IMR-90 (cell line): ENCODE measurements around the gene RYR1. TPM values are rescaled to one million over a fixed set of nuclear protein-coding genes. Genes with fewer than 3 reads are reported as not detected.

Experiments used
- ATAC-seq: fragments of 200-7000 bp; cut with Tn5 transposase; 2 replicates; pipeline ENCODE4 v1.9.1; 2020; ENCODE audit warnings: low read depth, mild to moderate bottlenecking, moderate library complexity
- BruUV-seq: library from RNA; stranded (reverse); fragments of 400-500 nt; replicated peaks from 2 replicates; lab custom pipeline; 2021; lab: Mats Ljungman, UMichigan
- CTCF ChIA-PET: fragments of 300-600 bp; formaldehyde crosslinking; extraction: SDS; loops from one replicate; lab custom pipeline; 2021; ENCODE audit warnings: antibody characterized with exemption; lab: Yijun Ruan, JAX
- POLR2A ChIA-PET: fragments of 300-600 bp; sonication (Branson Sonifier 250); formaldehyde crosslinking; loops from one replicate; lab custom pipeline; 2022; ENCODE audit warnings: antibody characterized with exemption; ENCODE audit not compliant: unreplicated experiment; lab: Charles Lee
- DNase-seq: peaks from one replicate; pipeline ENCODE4 v3.0.0; 2013
- H2AFZ ChIP-seq: replicated peaks from 2 replicates; pipeline ENCODE3; 2013; ENCODE audit warnings: low read length, mild to moderate bottlenecking; ENCODE audit not compliant: poor library complexity
- H2AK5ac ChIP-seq: 2 replicates; pipeline ENCODE4 v1.6.1; 2013; ENCODE audit warnings: low read depth, low read length, inconsistent platforms
- H2AK9ac ChIP-seq: replicated peaks from 2 replicates; pipeline ENCODE3; 2013; ENCODE audit warnings: mild to moderate bottlenecking, low read depth, low read length, moderate library complexity; ENCODE audit not compliant: poor library complexity
- H2BK120ac ChIP-seq: 2 replicates; pipeline ENCODE4 v1.6.1; 2013; ENCODE audit warnings: low read depth, low read length, inconsistent platforms
- H2BK15ac ChIP-seq: 3 replicates; pipeline ENCODE4 v1.6.1; 2013; ENCODE audit warnings: low read depth, low read length, inconsistent platforms
- H2BK20ac ChIP-seq: 2 replicates; pipeline ENCODE4 v1.6.1; 2013; ENCODE audit warnings: low read depth, mild to moderate bottlenecking, inconsistent platforms, low read length, moderate library complexity
- H2BK5ac ChIP-seq: 2 replicates; pipeline ENCODE4 v1.6.1; 2013; ENCODE audit warnings: mild to moderate bottlenecking, low read depth, low read length, inconsistent platforms; ENCODE audit not compliant: poor library complexity, severe bottlenecking
- H3K14ac ChIP-seq: replicated peaks from 2 replicates; pipeline ENCODE4 v1.6.1; 2013; ENCODE audit warnings: low read depth, low read length, inconsistent platforms
- H3K18ac ChIP-seq: 2 replicates; pipeline ENCODE4 v1.6.1; 2013; ENCODE audit warnings: low read depth, low read length, control low read depth
- H3K23ac ChIP-seq: 2 replicates; pipeline ENCODE4 v1.6.1; 2013; ENCODE audit warnings: low read depth, low read length, inconsistent platforms
- H3K27ac ChIP-seq: 2 replicates; pipeline ENCODE4 v1.5.1; 2013; ENCODE audit warnings: mild to moderate bottlenecking, control low read depth, low read length; ENCODE audit not compliant: insufficient read depth
- H3K27me3 ChIP-seq: 2 replicates; pipeline ENCODE4 v1.6.1; 2013; ENCODE audit warnings: low read length; ENCODE audit not compliant: control insufficient read depth, insufficient read depth
- H3K36me3 ChIP-seq: 2 replicates; pipeline ENCODE4 v1.6.1; 2013; ENCODE audit warnings: low read length, mixed read lengths; ENCODE audit not compliant: control insufficient read depth, insufficient read depth
- H3K4ac ChIP-seq: 2 replicates; pipeline ENCODE4 v1.6.1; 2013; ENCODE audit warnings: low read depth, low read length, inconsistent platforms
- H3K4me1 ChIP-seq: 2 replicates; pipeline ENCODE4 v1.6.1; 2013; ENCODE audit warnings: low read length, mixed read lengths; ENCODE audit not compliant: control insufficient read depth, insufficient read depth
- H3K4me2 ChIP-seq: 2 replicates; pipeline ENCODE4 v1.6.1; 2013; ENCODE audit warnings: low read depth, mild to moderate bottlenecking, control low read depth, low read length, moderate library complexity
- H3K4me3 ChIP-seq: 2 replicates; pipeline ENCODE4 v1.5.1; 2013; ENCODE audit warnings: low read depth, mild to moderate bottlenecking, control low read depth, low read length, moderate library complexity; ENCODE audit not compliant: insufficient read depth
- H3K56ac ChIP-seq: 2 replicates; pipeline ENCODE4 v1.6.1; 2013; ENCODE audit warnings: low read length, inconsistent platforms; ENCODE audit not compliant: insufficient read depth; ENCODE audit errors: extremely low read depth
- H3K79me1 ChIP-seq, 2 experiments: 2 replicates each; pipeline ENCODE4 v1.6.1; 2013; ENCODE audit warnings: low read length in 2 of 2, inconsistent platforms in 1 of 2, low read depth in 1 of 2
- H3K9ac ChIP-seq: 2 replicates; pipeline ENCODE4 v1.6.1; 2013; ENCODE audit warnings: low read depth, low read length, control low read depth
- H3K9me1 ChIP-seq: 2 replicates; pipeline ENCODE4 v1.6.1; 2013; ENCODE audit warnings: low read length, inconsistent platforms; ENCODE audit not compliant: insufficient read depth
- H3K9me3 ChIP-seq: 2 replicates; pipeline ENCODE4 v1.6.1; 2013; ENCODE audit warnings: low read length; ENCODE audit not compliant: control insufficient read depth, insufficient read depth
- H4K20me1 ChIP-seq: 2 replicates; pipeline ENCODE4 v1.6.1; 2013; ENCODE audit warnings: low read length, inconsistent platforms; ENCODE audit not compliant: insufficient read depth
- H4K5ac ChIP-seq: 2 replicates; pipeline ENCODE4 v1.6.1; 2013; ENCODE audit warnings: mild to moderate bottlenecking, low read depth, low read length, control low read depth
- H4K8ac ChIP-seq, 2 experiments: 2 replicates each; pipeline ENCODE4 v1.6.1; 2013; ENCODE audit warnings: low read depth in 2 of 2, low read length in 2 of 2, control low read depth in 1 of 2, inconsistent platforms in 1 of 2
- H4K91ac ChIP-seq: 2 replicates; pipeline ENCODE4 v1.6.1; 2013; ENCODE audit warnings: low read depth, low read length, inconsistent platforms; ENCODE audit not compliant: insufficient read depth
- BHLHE40 ChIP-seq: fragments of 150-350 bp; IDR thresholded peaks from 2 replicates; pipeline ENCODE4 v1.6.1; 2016; ENCODE audit warnings: mild to moderate bottlenecking, low read depth, low read length
- MXI1 ChIP-seq: IDR thresholded peaks from 2 replicates; pipeline ENCODE4 v1.6.1; 2012; ENCODE audit warnings: low read depth, mild to moderate bottlenecking, low read length, moderate library complexity, borderline replicate concordance
- WGBS, 2 experiments: methylation state at CpG; one replicate each; pipeline versions ENCODE4 v1.1.5 to v1.1.7; 2013; ENCODE audit warnings: missing lambda C conversion rate in 2 of 2; ENCODE audit not compliant: insufficient read length in 1 of 2; ENCODE audit errors: extremely low coverage in 2 of 2; 5-methylcytosine and 5-hydroxymethylcytosine counted together
- dilution Hi-C: fragments of 300-500 bp; cut with HindIII; formaldehyde crosslinking; loops from one replicate; pipeline ENCODE4 v1.14.3; 2018; ENCODE audit warnings: low sequenced_read_pairs; ENCODE audit not compliant: unreplicated experiment
- in situ Hi-C: fragments of 300-500 bp; cut with MboI; formaldehyde crosslinking; loops from 3 replicates; pipeline ENCODE4 v1.14.3; 2019; ENCODE audit warnings: low sequenced_read_pairs, inconsistent platforms, mixed read lengths
- intact Hi-C: fragments of 100-400 bp; cut with micrococcal nuclease; formaldehyde crosslinking; loops from 2 replicates; pipeline ENCODE4 v1.10.0; 2022
- polyA plus RNA-seq, 3 experiments: library from polyadenylated mRNA; depleted of rRNA; stranded (reverse); fragments of >200 nt; gene quantifications; 2 replicates each; pipeline ENCODE4 v1.2.3, GENCODE V29; 2012; ENCODE audit warnings: low replicate concordance in 1 of 3
- total RNA-seq: library from RNA; depleted of rRNA; stranded (reverse); fragments of >200 nt; gene quantifications from 2 replicates; pipeline ENCODE4 v1.2.3, GENCODE V29; 2012

The RYR1 gene
- total and polyA plus RNA-seq, 2 of the 4 experiments (the other 2 are of a cell fraction): not detected

DNA sequence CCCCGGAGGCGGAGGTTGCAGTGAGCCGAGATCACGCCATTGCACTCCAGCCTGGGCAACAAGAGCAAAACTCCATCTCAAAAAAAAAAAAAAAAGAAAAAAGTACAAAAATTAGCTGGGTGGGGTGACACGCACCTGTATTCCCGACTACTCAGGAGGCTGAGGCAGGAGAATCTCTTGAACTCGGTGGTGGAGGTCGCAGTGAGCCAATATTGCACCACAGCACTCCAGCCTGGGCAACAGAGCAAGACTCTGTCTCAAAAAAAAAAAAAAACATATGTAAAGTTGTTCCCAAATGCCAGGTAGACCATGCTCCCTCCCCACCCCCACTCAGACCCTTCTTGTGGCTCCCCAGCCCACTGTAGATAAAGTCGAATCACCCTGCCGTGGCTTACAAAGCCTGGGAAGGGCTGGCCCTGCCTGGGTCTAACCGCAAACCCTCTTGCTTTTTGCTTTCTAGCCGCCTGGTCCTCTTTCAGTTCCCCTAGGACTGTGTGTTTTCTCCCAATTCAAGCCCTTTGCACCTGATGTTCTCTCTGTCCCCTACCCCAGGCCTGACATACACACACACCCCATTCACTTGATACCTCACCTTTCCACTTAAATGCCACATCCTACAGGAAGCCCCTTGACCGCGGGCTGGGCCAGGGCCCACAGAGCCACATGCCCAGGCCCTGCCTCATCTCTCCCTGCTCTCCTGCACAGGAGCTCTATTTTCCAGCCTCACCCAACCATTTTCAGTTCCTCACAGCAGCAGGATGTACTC lies 149.9 kb downstream of the RYR1 start:
- H3K14ac ChIP-seq: no peak overlapping the region
- intact Hi-C loops (no loop called here), dilution Hi-C loops (no loop called here), in situ Hi-C loops (no loop called here)
- H4K91ac ChIP-seq: no peak overlapping the region
- no peak for ATAC-seq
- H3K9ac ChIP-seq: no peak overlapping the region
- no peak overlapping the region for H3K4ac ChIP-seq
- H3K9me1 ChIP-seq: no peaks in the 10 kb centered on the region
- H3K18ac ChIP-seq: no peak overlapping the region
- ChIA-PET POLR2A (no interaction called here), CTCF (no interaction called here)
- no peak overlapping the region for H4K5ac ChIP-seq
- H2AFZ ChIP-seq: peak overlapping the region; percentile 43
- peaks cover 3% of the 10 kb centered on the region; the same call in 1 of the 2 replicates for H3K27me3 ChIP-seq
- no peak overlapping the region for H2AK5ac ChIP-seq
- no peak overlapping the region for H2BK5ac ChIP-seq
- no peak overlapping the region for H3K23ac ChIP-seq
- no peak overlapping the region for H3K27ac ChIP-seq
- H4K8ac ChIP-seq: no peak overlapping the region
- no TSS peak for BruUV-seq
- no peak overlapping the region for H3K4me3 ChIP-seq
- peak overlapping the region; percentile 85 for H2AK9ac ChIP-seq
- H3K56ac ChIP-seq: no peak overlapping the region
- no peaks in the 10 kb centered on the region for H4K20me1 ChIP-seq
- H3K4me2 ChIP-seq: no peak overlapping the region
- no peak overlapping the region for H2BK15ac ChIP-seq
- no peak for DNase-seq
- H2BK20ac ChIP-seq: no peak overlapping the region
- no peaks in the 10 kb centered on the region for H3K36me3 ChIP-seq
- H3K9me3 ChIP-seq: no peaks in the 10 kb centered on the region
- TF ChIP-seq BHLHE40: no peak
- no peak for TF ChIP-seq MXI1
- no peaks in the 10 kb centered on the region for H3K4me1 ChIP-seq
- 81% methylated on average over 4 of the region's 14 CpGs; no CpG with 5 or more reads in 1 of the 2 experiments for WGBS, 2 experiments
- H2BK120ac ChIP-seq: no peak overlapping the region
- no peaks in the 10 kb centered on the region for H3K79me1 ChIP-seq
